ENCODE results near the gene SCAI.

GRCh38 chr9:124913378-124913777, 229.9 kb downstream of the SCAI start:
- TF ChIP-seq CTCF (IDR thresholded peaks at IDR 0.05): no peak
- no peak for TF ChIP-seq EP300 (IDR thresholded peaks at IDR 0.05)

All from ovary (tissue), 3 donors.